Transverse colon (tissue), 4 donors: Measurements from ENCODE around the gene VTI1A.

Experiments used
- CTCF ChIP-seq, 5 experiments: fragments of 200-600 bp in 3 of 5; fragments of 450-650 bp in 2 of 5; sonication (generic) in 3 of 5; IDR thresholded peaks; 1 replicate in 2 of 5; 2 replicates in 3 of 5; pipeline ENCODE4 v1.5.1; 2016 to 2017; ENCODE audit warnings: antibody characterized with exemption in 5 of 5, inconsistent platforms in 3 of 5, mild to moderate bottlenecking in 2 of 5, moderate library complexity in 1 of 5
- POLR2A ChIP-seq: fragments of 450-650 bp; IDR thresholded peaks from one replicate; pipeline ENCODE4 v1.6.1; 2016; ENCODE audit warnings: antibody characterized with exemption, mild to moderate bottlenecking, moderate library complexity
- POLR2AphosphoS5 ChIP-seq, 3 donors: sonication (generic); formaldehyde crosslinking; IDR thresholded peaks; one replicate each; pipeline ENCODE4 v1.6.1; 2016; ENCODE audit warnings: antibody characterized with exemption in 3 of 3

GRCh38 chr10:112855134-112855533 is 408.1 kb downstream of the VTI1A start:
- TF ChIP-seq CTCF (IDR thresholded peaks at IDR 0.05) (no peak), POLR2A (no peak), POLR2AphosphoS5 (IDR thresholded peaks at IDR 0.05) (no peak)
